Ovary (tissue), 3 donors: ENCODE measurements around the gene RANBP10.

ENCODE experiments used
- CTCF ChIP-seq, 3 donors: fragments of 450-650 bp in 2 of 3; fragments of 200-600 bp in 1 of 3; IDR thresholded peaks; one replicate each; pipeline versions ENCODE4 v1.5.1 to v1.8.0; 2016 to 2022; ENCODE audit warnings: antibody characterized with exemption in 3 of 3, mild to moderate bottlenecking in 1 of 3
- EP300 ChIP-seq: sonication (generic); formaldehyde crosslinking; IDR thresholded peaks from one replicate; pipeline ENCODE4 v1.6.1; 2017; ENCODE audit warnings: antibody characterized with exemption
- POLR2A ChIP-seq: fragments of 450-650 bp; IDR thresholded peaks from one replicate; pipeline ENCODE4 v1.6.1; 2017; ENCODE audit warnings: antibody characterized with exemption, mild to moderate bottlenecking, moderate library complexity
- donor health status: DM: no; HTN: no; CAD: no.

- no peak for TF ChIP-seq CTCF (IDR thresholded peaks at IDR 0.05)
- no peak for TF ChIP-seq EP300
- no peak for TF ChIP-seq POLR2A
Measured at GRCh38 chr16:67846063-67846319, 39.6 kb upstream of the RANBP10 start.
